Measurements from ENCODE around the gene CCDC30.

The CCDC30 gene

GRCh38 chr1:42690477-42691156, 227.5 kb downstream of the CCDC30 start:
- no peak for DNase-seq (ENCODE audit: low spot score)

DNA sequence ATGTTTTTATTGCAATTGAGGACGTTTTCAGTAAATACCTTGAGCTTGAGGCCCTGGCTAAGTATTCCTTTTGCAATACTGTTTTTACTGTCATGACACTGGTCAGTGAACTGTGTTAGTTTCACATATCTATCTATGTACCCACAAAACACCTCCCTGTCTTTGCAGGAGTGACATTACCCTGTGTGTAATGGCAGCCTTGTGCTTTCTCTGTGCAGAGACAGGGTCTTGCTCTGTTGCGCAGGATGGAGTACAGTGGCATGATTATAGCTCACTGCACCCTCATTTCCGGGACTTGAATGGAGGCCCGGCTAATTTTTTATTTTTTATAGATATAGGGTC, 228.0 kb downstream of the CCDC30 start:
- no peak for DNase-seq (ENCODE audit: low spot score)

DNA sequence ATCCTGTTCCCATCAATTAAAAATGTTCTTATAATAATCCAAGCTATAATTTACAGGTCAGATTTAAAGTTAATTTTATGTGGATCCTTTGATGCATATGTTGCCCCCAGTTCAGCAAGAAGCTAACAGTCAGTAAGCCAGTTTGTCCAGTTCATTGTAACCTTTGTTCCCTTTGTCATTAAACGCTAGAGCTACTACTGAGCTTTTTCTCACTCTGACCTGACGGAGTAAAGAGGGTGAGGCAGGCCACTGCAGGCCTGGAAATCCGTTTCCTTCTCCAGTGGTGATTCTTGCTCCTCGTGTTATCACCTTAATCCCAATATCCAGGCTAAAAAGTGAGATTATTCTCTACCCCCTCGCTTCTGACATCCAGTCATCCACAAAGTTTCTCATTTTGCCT, 229.4 kb downstream of the CCDC30 start:
- no peak for DNase-seq (ENCODE audit: low spot score)

- DNase-seq (ENCODE audit: low spot score), result no peak
Observed at GRCh38 chr1:42692911-42693310, 229.8 kb downstream of the CCDC30 start.

DNA sequence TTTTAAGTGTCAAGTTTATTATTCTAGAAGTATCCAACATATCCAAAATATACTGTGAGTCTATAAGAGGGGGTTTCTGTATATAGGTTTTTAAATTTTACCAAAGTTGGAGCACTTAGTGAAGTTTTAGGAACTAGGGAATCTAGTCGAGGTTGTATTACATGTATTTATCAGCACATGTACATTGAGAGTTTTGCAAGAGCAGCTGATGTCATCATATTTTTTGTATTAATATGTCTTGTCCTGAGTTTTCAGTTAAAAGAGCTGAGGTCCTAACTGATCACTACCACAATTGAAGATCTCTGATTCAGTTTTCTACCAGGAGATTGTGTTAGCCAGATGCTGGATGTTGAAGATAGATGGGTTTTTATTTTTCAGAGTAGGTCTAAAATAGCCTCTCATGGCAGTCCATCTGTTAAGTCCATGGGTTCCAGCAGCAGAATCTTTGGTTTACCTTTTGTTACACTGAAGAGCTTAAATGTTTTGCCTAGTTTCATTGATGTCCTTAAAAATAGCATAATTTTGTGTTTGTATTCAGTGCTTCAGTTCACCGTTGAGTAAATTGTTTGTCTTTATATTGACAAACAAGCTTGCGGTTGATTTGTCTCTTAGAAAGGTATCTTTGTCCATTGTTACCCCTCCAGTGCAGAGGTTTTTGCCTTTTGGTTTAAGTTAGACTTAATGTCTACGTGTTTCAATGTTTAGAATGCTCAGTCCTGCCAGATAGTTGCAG, 235.2 kb downstream of the CCDC30 start:
- no peak for DNase-seq (ENCODE audit: low spot score)

GRCh38 chr1:42700006-42700405, 236.9 kb downstream of the CCDC30 start:
- DNase-seq (ENCODE audit: low spot score), result no peak

DNA sequence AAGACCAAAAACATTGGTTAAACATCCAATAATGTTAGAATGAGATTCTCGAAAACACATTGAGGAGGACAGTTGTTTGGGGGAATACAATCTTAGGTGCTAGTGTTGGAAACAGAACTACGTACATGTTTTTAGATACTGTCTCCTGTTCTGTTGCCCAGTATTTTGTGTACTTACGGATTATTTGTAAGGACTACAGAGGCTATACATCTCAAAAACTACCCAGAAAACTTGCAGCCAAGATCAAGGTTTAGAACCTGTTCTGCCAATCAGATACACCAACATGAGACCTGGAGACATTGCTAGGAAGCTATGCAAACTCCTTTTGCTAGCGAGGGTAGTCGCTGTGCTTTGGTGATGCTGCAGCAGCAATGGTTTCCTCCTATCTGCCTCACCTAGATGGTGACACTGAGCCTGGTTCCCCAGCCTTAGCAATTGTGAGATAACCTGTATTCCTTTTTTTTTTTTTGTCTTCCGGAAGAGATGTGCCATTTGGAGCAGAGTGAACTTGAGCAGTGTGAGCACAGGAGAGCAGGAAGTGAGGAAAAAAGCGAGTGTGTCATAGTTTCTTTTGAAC, 240.9 kb downstream of the CCDC30 start:
- DNase-seq (ENCODE audit: low spot score), result no peak

Small RNAs within 50 kb of the gene (small RNA-seq; reads per million reads assigned to genes)
- 0 reads per million in 2 experiments for gene RNU6-536P
- 0 reads per million in 2 experiments for gene TMSB4XP1

All from SK-N-DZ (cell line).